GM12865 (cell line): ENCODE results near the gene VPS8.
"Not testable (repeated sequence)": the region's sequence is repeated elsewhere in the genome, so short reads cannot be mapped to it uniquely, and the experiment has no call there.

ENCODE experiments used
- DNase-seq: peaks from one replicate; pipeline ENCODE4 v3.0.0; 2010; ENCODE audit warnings: low read depth
- H3K4me3 ChIP-seq: 2 replicates; pipeline ENCODE4 v1.5.1; 2011; ENCODE audit warnings: mild to moderate bottlenecking, low read depth, low read length, control low read depth
- CTCF ChIP-seq: IDR thresholded peaks from 2 replicates; pipeline ENCODE4 v1.5.1; 2011; ENCODE audit warnings: low read length, control low read depth, low read depth, inconsistent platforms; ENCODE audit not compliant: insufficient read depth; ENCODE audit errors: missing control alignments

The VPS8 gene

GRCh38 chr3:185009650-185010049, 197.7 kb downstream of the VPS8 start:
- H3K4me3 ChIP-seq, result no peak overlapping the region
- no peak for TF ChIP-seq CTCF
- no peak for DNase-seq

- DNase-seq, H3K4me3 ChIP-seq: not testable (repeated sequence)
Measured at GRCh38 chr3:185017584-185017983, 205.6 kb downstream of the VPS8 start.

GRCh38 chr3:185017996-185018395, 206.0 kb downstream of the VPS8 start:
- H3K4me3 ChIP-seq, DNase-seq: not testable (repeated sequence)

GRCh38 chr3:185021256-185021655, 209.3 kb downstream of the VPS8 start:
- H3K4me3 ChIP-seq, result no peak overlapping the region
- no peak for DNase-seq
- TF ChIP-seq CTCF, result no peak

- no peak for TF ChIP-seq CTCF
- H3K4me3 ChIP-seq, result no peak overlapping the region
- DNase-seq, result no peak
Measured at GRCh38 chr3:185024406-185024805, 212.4 kb downstream of the VPS8 start.

GRCh38 chr3:185024966-185025365, 213.0 kb downstream of the VPS8 start:
- no peak overlapping the region for H3K4me3 ChIP-seq
- no peak for TF ChIP-seq CTCF
- no peak for DNase-seq

- TF ChIP-seq CTCF, result no peak
- H3K4me3 ChIP-seq, result no peak overlapping the region
- DNase-seq, result no peak
Measured at GRCh38 chr3:185028121-185028520, 216.2 kb downstream of the VPS8 start.

GRCh38 chr3:185029086-185029485, 217.1 kb downstream of the VPS8 start:
- no peak for DNase-seq
- no peak overlapping the region for H3K4me3 ChIP-seq
- no peak for TF ChIP-seq CTCF
